TTC549 (cell line): Measurements from ENCODE around the gene KCTD19.

Source experiments
- FAIRE-seq: peaks from 2 replicates; lab custom pipeline; 2012; peaks lifted over from hg19 to GRCh38; lab: Jason Lieb, UNC

Gene KCTD19

DNA sequence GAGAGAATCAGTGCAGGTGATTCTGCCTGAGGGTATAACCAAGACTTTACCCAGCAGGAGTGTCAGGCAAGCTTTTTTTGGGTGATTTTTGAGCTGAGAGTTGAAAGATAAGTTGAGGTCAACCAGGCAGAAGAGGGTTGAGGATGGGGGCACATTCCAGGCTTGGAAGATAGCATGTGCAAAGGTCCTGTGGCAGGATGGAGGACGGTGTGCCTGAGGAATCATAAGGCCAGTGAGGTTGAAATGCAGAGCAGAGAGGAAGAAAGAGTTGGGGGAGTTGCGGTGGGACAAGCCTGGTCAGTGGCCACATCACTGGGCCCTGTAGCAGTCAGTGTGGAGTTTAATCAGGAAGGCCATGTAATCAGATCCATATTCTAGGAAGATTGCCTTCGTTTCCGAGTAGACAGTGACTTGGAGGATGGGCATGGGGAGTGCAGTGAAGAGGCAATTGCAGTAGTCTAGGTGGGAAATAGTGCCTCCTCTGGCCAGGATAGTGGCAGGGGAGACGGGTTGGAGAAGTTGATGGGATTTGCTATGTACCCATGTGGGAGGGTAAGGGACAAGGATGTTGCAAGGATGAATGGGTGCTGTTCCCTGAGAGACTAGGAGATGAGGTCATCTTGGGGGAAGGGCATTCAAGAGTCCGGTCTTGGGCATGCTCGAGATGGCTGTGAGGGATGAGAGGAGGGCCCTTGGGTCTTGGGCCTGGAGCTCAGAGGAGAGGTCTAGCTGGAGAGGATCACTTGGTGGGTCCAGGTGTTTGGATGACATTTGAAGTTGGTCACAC lies 43.3 kb downstream of the KCTD19 start:
- FAIRE-seq, result no peak

GRCh38 chr16:67282447-67282805 lies 44.1 kb downstream of the KCTD19 start:
- no peak for FAIRE-seq

DNA sequence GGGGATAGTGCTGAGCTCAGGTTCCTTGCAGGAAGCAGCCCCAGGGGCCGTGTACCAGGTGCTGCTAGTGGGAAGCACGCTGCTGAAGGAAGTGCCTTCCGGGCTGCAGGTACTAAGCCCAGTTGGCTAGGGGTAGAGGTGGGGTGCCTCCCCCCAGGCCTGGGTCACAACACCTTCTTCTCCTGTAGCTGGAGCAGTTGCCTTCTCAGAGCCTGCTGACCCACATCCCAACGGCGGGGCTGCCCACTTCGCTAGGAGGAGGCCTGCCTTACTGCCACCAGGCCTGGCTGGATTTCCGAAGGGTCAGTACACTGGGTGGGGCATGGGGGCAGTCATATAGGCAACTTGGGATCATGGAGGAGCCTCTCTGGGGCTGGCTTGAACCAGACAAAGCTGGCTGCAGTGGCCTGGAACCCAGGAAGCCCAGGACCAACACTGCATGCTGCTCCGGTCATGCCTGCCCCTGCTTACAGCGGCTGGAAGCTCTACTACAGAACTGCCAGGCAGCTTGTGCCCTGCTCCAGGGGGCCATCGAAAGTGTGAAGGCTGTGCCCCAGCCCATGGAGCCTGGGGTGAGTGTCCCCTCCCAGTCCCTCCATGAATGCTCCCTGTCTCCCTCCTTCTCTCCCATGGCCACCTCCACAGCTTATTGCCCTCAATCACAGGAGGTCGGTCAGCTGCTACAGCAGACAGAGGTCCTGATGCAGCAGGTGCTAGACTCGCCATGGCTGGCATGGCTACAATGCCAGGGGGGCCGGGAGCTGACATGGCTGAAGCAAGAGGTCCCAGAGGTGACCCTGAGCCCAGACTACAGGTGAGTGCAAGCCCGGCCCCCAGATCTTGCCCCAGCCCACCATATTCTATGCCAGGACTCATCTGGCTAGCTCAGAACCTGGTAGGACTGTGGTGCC lies 44.8 kb downstream of the KCTD19 start:
- FAIRE-seq, result no peak

DNA sequence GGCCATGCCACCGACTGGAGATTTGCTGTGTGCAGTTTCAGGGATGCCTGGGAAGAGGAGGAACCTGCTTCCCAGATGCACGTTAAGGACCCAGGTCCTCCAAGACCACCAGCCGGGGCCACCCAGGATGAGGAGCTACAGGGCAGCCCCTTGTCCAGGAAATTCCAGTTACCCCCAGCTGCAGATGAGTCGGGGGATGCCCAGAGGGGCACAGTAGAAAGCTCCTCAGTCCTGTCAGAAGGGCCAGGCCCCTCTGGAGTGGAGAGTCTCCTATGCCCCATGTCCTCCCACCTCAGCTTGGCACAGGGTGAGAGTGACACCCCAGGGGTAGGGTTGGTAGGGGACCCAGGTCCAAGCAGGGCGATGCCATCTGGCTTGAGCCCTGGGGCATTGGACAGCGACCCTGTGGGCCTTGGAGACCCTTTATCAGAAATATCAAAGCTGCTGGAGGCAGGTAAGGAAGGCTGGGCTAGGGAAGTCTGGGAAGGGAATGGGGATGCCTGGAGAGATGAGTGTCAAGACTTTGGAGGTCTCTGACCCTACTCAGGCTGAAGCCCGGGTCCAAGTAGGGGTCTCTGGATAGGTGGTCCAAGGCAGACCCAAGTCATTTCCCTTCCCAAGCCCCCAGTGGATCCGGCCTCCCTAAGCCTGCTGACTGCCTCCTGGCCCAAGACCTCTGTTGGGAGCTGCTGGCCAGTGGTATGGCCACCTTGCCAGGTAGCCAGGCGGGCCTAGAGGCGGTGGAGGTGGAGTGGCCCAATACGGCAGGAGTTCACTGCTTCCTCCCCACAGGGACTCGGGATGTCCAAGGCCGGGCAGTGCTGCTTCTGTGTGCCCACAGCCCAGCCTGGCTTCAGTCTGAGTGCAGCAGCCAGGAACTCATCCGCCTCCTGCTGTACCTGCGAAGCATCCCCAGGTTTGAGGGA lies 46.2 kb downstream of the KCTD19 start:
- no peak for FAIRE-seq

DNA sequence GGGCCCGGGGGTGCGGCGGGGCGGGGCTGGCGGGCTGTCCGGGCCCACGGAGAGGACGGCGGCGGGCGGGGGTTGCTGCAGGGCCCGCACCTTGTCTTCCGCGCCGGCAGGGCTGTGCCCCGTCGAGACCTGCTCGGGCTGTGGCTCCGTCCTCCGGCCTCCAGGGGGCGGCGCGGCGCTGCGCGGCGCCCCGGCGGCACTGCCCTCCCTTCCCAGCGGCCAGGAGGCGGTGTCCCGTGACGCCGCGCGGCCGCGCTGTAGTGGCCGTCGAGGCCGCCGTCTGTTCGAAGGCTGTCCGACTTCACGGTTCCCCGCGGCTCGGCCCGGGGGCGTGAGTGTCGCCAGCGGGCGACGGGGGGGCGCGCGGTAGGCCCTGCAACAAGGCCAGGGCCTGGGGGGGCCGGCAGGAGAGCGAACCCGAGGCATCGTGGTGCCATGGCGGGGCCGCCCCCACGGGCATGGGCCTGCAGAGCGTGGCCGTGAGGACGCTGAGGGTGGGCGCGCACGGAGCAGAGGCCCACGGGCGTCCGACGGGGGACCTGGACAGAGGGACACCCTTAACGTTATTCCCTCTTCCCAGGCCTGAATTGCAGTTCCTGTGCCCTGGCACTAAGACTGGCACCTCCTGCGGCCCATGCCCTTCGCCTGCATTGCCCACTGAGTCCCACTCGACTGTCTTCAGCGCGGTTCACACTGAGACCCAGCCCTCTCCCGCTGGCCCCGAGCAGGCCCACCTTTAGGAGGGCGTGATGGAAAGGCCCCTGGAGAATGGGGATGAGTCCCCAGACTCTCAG lies 47.0 kb downstream of the KCTD19 start, which contains the start of gene PLEKHG4:
Gene PLEKHG4, plus strand, starts transcription at position 237 of the 794 bp plus-strand sequence. Its CDS starts 513 bp downstream, at position 750.
- no peak for FAIRE-seq

- FAIRE-seq, result no peak
Measured at GRCh38 chr16:67278773-67279295, 47.7 kb downstream of the KCTD19 start.

DNA sequence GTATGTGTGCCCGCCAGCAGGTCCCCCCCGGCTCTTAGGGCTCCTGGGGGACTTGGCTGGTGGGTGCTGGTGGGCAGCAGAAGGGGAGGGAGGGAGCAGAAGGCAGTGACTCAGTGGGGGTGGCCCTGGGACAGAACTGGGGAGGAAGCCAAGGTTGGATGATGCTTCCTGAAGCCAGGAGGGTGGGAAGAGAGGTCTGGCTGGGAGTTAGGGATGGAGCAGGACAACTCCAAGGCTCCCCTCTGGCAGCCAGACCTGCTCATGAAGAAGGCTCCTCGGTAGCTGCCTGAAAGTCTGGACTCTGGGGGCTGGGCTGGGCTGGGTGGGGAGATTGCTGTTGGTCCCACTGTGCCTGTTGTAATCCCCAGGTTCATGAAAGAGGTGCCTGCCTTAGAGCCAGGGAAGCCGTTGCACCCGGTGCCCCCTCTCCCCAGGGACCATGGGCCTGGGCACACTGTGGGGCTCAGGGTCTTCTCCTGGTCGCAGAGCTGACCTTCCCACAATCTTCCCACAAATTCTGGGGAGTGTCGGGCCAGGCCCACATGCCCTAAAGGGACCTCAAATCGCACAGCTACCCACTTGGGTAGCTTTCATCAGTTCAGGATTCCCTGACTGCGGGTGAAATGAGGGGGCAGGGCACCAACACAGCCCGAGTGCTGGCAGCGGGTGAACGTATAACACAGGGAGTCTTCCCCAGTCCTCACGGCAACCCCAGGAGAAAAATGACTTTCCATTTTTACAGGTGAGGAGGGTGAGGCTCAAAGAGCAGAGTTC lies 48.4 kb downstream of the KCTD19 start:
- FAIRE-seq, result no peak

- FAIRE-seq, result no peak
Measured at GRCh38 chr16:67277294-67277998, 49.1 kb downstream of the KCTD19 start.

DNA sequence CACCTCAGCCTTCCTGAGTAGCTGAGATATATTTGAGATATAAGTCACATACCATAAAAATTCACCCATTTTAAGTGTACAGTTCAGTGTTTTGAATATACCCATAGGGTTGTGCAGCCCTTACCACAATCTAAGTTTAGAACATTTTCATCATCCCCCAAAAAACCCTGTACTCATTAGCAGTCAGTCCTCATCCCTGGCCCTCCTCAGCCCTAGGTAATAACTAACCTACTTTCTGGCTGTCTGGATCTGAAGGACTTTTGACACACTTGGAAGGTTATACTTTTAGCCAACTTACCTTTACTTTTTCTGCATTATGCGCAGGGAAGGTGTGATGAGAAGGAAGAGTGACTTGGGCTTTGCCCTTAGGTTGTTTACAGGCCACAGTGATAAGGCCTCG lies 51.2 kb downstream of the KCTD19 start:
- FAIRE-seq, result no peak

DNA sequence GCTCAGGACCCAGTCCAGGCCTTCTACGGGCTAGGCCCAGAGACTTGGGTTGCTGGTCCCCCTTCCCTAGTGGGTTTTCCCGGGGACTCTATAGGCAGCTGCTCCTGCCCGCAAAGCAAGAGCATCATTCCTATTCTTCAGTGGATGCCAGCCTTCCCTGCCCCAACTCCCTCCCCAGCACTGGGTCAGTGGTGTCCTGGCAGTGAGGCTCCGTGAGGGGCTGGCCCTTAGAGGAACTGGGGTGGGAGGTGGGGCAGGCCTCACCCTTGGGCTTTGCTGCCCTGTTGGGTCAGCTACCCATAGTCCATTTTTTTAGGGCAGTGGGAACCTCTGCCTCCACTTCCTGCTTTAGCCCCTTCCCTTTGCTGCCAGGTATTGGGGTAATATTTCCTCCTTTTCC lies 55.1 kb downstream of the KCTD19 start:
- no peak for FAIRE-seq

DNA sequence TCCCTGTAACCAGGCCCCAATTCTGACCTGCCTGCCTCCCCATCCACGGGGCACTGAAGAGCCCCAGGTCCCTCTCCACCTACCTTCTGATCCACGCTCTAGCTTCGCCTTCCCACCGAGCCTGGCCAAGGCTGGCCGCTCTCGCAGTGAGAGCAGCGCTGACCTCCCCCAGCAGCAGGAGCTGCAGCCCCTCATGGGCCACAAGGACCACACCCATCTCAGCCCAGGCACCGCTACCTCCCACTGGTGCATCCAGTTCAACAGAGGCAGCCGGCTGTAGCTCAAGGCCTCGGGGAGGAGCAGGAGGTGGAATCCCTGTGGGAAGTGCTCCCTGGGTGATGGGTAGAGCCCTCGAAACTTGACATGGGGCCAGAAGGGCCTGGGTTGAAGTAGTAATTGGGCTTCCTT lies 55.6 kb downstream of the KCTD19 start:
- FAIRE-seq, result no peak

DNA sequence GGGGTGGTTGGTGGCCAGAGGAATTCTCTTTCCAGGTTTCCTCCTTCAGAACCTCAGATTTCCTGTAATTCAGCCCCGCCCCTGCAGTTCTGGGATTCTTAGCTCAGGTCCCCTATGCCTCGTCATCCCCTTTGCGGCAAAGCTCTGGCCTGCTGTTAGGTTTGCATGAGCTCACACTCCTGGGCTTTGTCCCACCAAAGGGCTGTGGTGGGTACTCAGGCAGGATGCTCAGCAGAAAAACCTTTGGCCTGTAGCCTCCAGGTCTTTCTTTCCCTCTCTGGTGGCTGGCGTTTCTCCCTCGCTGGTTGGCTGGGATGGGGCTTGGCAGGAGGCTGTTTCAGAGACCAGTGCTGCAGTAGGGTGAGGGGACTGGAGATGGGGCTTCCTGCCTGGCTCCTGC lies 56.8 kb downstream of the KCTD19 start:
- no peak for FAIRE-seq

DNA sequence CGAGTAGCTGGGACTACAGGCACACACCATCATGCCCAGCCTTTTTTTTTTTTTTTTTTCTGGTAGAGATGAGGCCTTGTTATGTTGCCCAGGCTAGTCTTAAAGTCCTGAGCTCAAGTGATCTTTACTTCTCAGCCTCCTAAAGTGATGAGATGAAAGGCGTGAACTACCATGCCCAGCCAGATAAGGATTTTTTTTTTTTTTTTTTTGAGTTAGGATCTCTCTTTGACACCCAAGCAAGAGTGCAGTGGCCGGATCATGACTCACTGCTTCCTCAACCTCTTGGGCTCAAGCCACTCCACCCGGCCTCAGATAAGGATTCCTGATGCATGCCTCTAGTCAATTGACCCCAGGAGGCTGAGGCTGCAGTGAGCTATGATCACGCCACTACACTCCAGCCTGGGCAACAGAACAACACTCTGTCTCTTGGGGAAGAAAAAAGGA lies 58.4 kb downstream of the KCTD19 start:
- no peak for FAIRE-seq

GRCh38 chr16:67265834-67266233 lies 60.7 kb downstream of the KCTD19 start:
- FAIRE-seq, result no peak

GRCh38 chr16:67264866-67265265 lies 61.7 kb downstream of the KCTD19 start:
- no peak for FAIRE-seq

GRCh38 chr16:67264277-67264676 lies 62.3 kb downstream of the KCTD19 start:
- no peak for FAIRE-seq

- no peak for FAIRE-seq
Measured at GRCh38 chr16:67263201-67263600, 63.3 kb downstream of the KCTD19 start.

- no peak for FAIRE-seq
Measured at GRCh38 chr16:67260426-67261063, 66.0 kb downstream of the KCTD19 start.

DNA sequence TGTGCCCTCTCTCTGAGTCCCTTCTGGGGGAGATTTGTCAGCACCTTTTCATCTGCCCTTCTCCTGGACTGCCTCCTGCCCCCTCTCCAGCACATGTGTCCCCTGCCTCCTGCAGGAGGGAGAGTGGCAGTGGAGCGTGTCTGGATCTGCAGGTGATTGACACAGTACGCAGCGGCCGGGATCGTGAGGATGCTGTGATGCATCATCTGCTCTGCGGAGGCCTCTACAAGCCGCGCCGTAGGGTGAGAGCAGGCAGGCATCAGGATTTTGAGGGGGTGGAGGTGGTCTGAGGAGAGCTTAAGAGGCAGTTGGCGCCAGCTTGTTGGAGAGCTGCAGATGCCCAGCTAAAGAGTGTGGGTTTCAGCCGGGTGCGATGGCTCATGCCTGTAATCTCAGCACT lies 66.8 kb downstream of the KCTD19 start:
- FAIRE-seq, result no peak
